GM12878 (cell line): ENCODE measurements around the gene TRIM9. TPM values are rescaled to one million over a fixed set of nuclear protein-coding genes. Genes with fewer than 3 reads are reported as not detected.

Experiments used
- ATAC-seq: fragments of 200-7000 bp; cut with Tn5 transposase; 3 replicates; pipeline ENCODE4 v1.9.1; 2020; ENCODE audit warnings: mild to moderate bottlenecking, moderate library complexity
- BruUV-seq: library from RNA; stranded (reverse); fragments of 400-500 nt; replicated peaks from 2 replicates; lab custom pipeline; 2021; lab: Mats Ljungman, UMichigan
- CTCF ChIA-PET: fragments of 300-600 bp; sonication (Branson Sonifier 250); formaldehyde crosslinking; extraction: SDS; loops from one replicate; lab custom pipeline; 2021; ENCODE audit warnings: inconsistent platforms; lab: Yijun Ruan, JAX
- POLR2A ChIA-PET: fragments of 350-600 bp; formaldehyde crosslinking; extraction: SDS; loops from one replicate; lab custom pipeline; 2021; ENCODE audit warnings: inconsistent platforms; lab: Charles Lee
- RAD21 ChIA-PET: fragments of 300-600 bp; sonication (Branson Sonifier 250); formaldehyde crosslinking; loops from one replicate; lab custom pipeline; 2023; ENCODE audit warnings: antibody characterized with exemption; ENCODE audit not compliant: unreplicated experiment; lab: Charles Lee
- SMC1A ChIA-PET: fragments of 300-600 bp; sonication (Branson Sonifier 250); formaldehyde crosslinking; loops from one replicate; lab custom pipeline; 2023; ENCODE audit not compliant: unreplicated experiment, uncharacterized antibody; lab: Charles Lee
- DNase-seq: peaks from one replicate; pipeline ENCODE4 v3.0.0-alpha.2; 2011; ENCODE audit warnings: low read depth, low spot score
- FAIRE-seq: peaks from 3 replicates; lab custom pipeline; 2011; peaks lifted over from hg19 to GRCh38; lab: Jason Lieb, UNC
- H2AFZ ChIP-seq: 2 replicates; pipeline ENCODE4 v1.6.0; 2011; ENCODE audit warnings: low read depth, low read length, control low read depth; ENCODE audit not compliant: control insufficient read depth
- H3K27ac ChIP-seq: 2 replicates; pipeline ENCODE4 v1.5.1; 2011; ENCODE audit warnings: control low read depth; ENCODE audit not compliant: control insufficient read depth, insufficient read depth
- H3K27me3 ChIP-seq, 2 experiments: replicated peaks in 1 of 2; 2 replicates each; pipeline versions ENCODE4 v1.6.0 to v1.6.1; 2011; ENCODE audit warnings: low read length in 1 of 2; ENCODE audit not compliant: control insufficient read depth in 2 of 2, insufficient read depth in 2 of 2
- H3K36me3 ChIP-seq, 2 experiments: 2 replicates each; pipeline ENCODE4 v1.5.1; 2011; ENCODE audit warnings: low read length in 1 of 2; ENCODE audit not compliant: control insufficient read depth in 2 of 2, insufficient read depth in 2 of 2
- H3K4me1 ChIP-seq: 2 replicates; pipeline ENCODE4 v1.6.1; 2011; ENCODE audit warnings: mild to moderate bottlenecking, low read length, moderate library complexity, mixed read lengths; ENCODE audit not compliant: control insufficient read depth, insufficient read depth
- H3K4me2 ChIP-seq: 2 replicates; pipeline ENCODE4 v1.6.0; 2011; ENCODE audit warnings: control low read depth; ENCODE audit not compliant: control insufficient read depth, insufficient read depth
- H3K4me3 ChIP-seq: fragments of 200-600 bp; sonication (generic); 2 replicates; pipeline ENCODE4 v1.5.1; 2016
- H3K79me2 ChIP-seq: 2 replicates; pipeline ENCODE4 v1.6.0; 2011; ENCODE audit warnings: low read length; ENCODE audit not compliant: control insufficient read depth, insufficient read depth
- H3K9ac ChIP-seq: 2 replicates; pipeline ENCODE4 v1.8.0; 2011; ENCODE audit warnings: low read length, control low read depth, mixed read lengths; ENCODE audit not compliant: control insufficient read depth, insufficient read depth
- H3K9me3 ChIP-seq: replicated peaks from 3 replicates; pipeline ENCODE4 v1.5.1; 2011; ENCODE audit warnings: mild to moderate bottlenecking, low read length; ENCODE audit not compliant: control insufficient read depth, insufficient read depth
- H4K20me1 ChIP-seq: 2 replicates; pipeline ENCODE4 v1.6.0; 2011; ENCODE audit not compliant: control insufficient read depth, insufficient read depth
- ATF2 ChIP-seq: IDR thresholded peaks from 2 replicates; pipeline ENCODE4 v1.6.1; 2012; ENCODE audit warnings: low read length, inconsistent platforms
- BACH1 ChIP-seq: fragments of 450-650 bp; IDR thresholded peaks from 2 replicates; pipeline ENCODE4 v1.6.1; 2017; ENCODE audit warnings: mild to moderate bottlenecking, borderline replicate concordance
- CTCF ChIP-seq, 3 experiments: IDR thresholded peaks in 2 of 3; conservative IDR thresholded peaks in 1 of 3; 2 replicates each; pipeline ENCODE4 v1.5.1; 2011; ENCODE audit warnings: low read depth in 3 of 3, low read length in 3 of 3, mild to moderate bottlenecking in 3 of 3, control low read depth in 2 of 3, moderate library complexity in 2 of 3, inconsistent platforms in 1 of 3, mixed read lengths in 1 of 3; ENCODE audit not compliant: control insufficient read depth in 2 of 3, insufficient read depth in 1 of 3; ENCODE audit errors: extremely low read depth in 1 of 3
- ESRRA ChIP-seq: IDR thresholded peaks from 2 replicates; pipeline ENCODE4 v1.6.1; 2012; ENCODE audit warnings: mild to moderate bottlenecking, low read length, improper control_type of control experiment
- HDAC6 ChIP-seq: fragments of 200-600 bp; sonication (generic); IDR thresholded peaks from one replicate; pipeline ENCODE4 v1.8.0; 2017; ENCODE audit warnings: antibody characterized with exemption; ENCODE audit not compliant: unreplicated experiment
- IKZF1 ChIP-seq: fragments of 450-650 bp; conservative IDR thresholded peaks from 2 replicates; pipeline ENCODE4 v1.6.1; 2017; ENCODE audit warnings: antibody characterized with exemption, mild to moderate bottlenecking
- JUND ChIP-seq: IDR thresholded peaks from 2 replicates; pipeline ENCODE4 v1.6.1; 2012; ENCODE audit warnings: low read depth, mild to moderate bottlenecking, low read length, improper control_type of control experiment, moderate library complexity
- MYC ChIP-seq: IDR thresholded peaks from 2 replicates; pipeline ENCODE4 v1.6.1; 2011; ENCODE audit warnings: mild to moderate bottlenecking, low read length, moderate library complexity, inconsistent platforms; ENCODE audit not compliant: insufficient read depth, insufficient replicate concordance, insufficient read length, severe bottlenecking
- PAX8 ChIP-seq: fragments of 450-650 bp; IDR thresholded peaks from 2 replicates; pipeline ENCODE4 v1.6.1; 2017; ENCODE audit warnings: mild to moderate bottlenecking, moderate library complexity
- PKNOX1 ChIP-seq: fragments of 450-650 bp; IDR thresholded peaks from 2 replicates; pipeline ENCODE4 v1.6.1; 2016; ENCODE audit warnings: mild to moderate bottlenecking
- POU2F2 ChIP-seq: IDR thresholded peaks from 3 replicates; pipeline ENCODE4 v1.6.1; 2011; ENCODE audit warnings: low read depth, mild to moderate bottlenecking, low read length, borderline replicate concordance
- RAD21 ChIP-seq: IDR thresholded peaks from 2 replicates; pipeline ENCODE4 v1.6.1; 2011; ENCODE audit warnings: mild to moderate bottlenecking, low read depth, low read length, moderate library complexity; ENCODE audit not compliant: insufficient read depth
- RAD51 ChIP-seq: fragments of 450-650 bp; IDR thresholded peaks from 2 replicates; pipeline ENCODE4 v1.6.1; 2016; ENCODE audit warnings: moderate library complexity, mild to moderate bottlenecking, inconsistent platforms
- RUNX3 ChIP-seq: IDR thresholded peaks from 2 replicates; pipeline ENCODE4 v1.6.1; 2012; ENCODE audit warnings: low read length, inconsistent platforms
- SMAD1 ChIP-seq: fragments of 450-650 bp; IDR thresholded peaks from 2 replicates; pipeline ENCODE4 v1.6.1; 2018; ENCODE audit warnings: mild to moderate bottlenecking, low read depth; ENCODE audit not compliant: partially characterized antibody
- SUZ12 ChIP-seq: fragments of 200-600 bp; sonication (generic); IDR thresholded peaks from one replicate; pipeline ENCODE4 v1.6.1; 2018; ENCODE audit warnings: antibody characterized with exemption, mild to moderate bottlenecking; ENCODE audit not compliant: unreplicated experiment
- whole genome bisulfite sequencing: methylation state at CpG from one replicate; pipeline ENCODE4 v1.1.6; 2016; ENCODE audit warnings: low lambda C conversion rate; ENCODE audit not compliant: insufficient replicate concordance, insufficient coverage; ENCODE audit errors: missing lambda C conversion rate; 5-methylcytosine and 5-hydroxymethylcytosine counted together
- in situ Hi-C: fragments of 300-500 bp; cut with MboI; formaldehyde crosslinking; loops from 9 replicates; pipeline ENCODE4 v1.14.3; 2018; ENCODE audit warnings: mixed read lengths
- intact Hi-C: fragments of 100-400 bp; cut with micrococcal nuclease; formaldehyde crosslinking; loops from one replicate; pipeline ENCODE4 v1.14.2; 2022; ENCODE audit not compliant: unreplicated experiment
- polyA plus RNA-seq, 11 experiments: library from polyadenylated mRNA; depleted of rRNA in 4 of 11; unstranded in 6 of 11; stranded (reverse) in 5 of 11; fragments of >200 nt; fragmentation: Nextera tagmentation in 4 of 11; fragmentation: Illumina TruSeq in 1 of 11; extraction: Ambion mirVana in 4 of 11; extraction: Trizol in 1 of 11; gene quantifications; 1 replicate in 1 of 11; 2 replicates in 10 of 11; pipeline versions ENCODE4 v1.2.1 to v1.2.3, GENCODE V29; 2011 to 2016; ENCODE audit warnings: inconsistent platforms in 2 of 11, missing spikeins in 2 of 11, low read depth in 1 of 11
- total RNA-seq, 4 experiments: library from RNA; depleted of rRNA in 3 of 4; stranded (reverse); fragments of >200 nt in 3 of 4; fragmentation: Illumina TruSeq in 1 of 4; extraction: Trizol in 1 of 4; gene quantifications; 2 replicates each; pipeline versions ENCODE4 v1.2.1 to v1.2.3, GENCODE V29; 2013 to 2021

Gene TRIM9
- total and polyA plus RNA-seq, 10 of the 15 experiments (the other 5 are each of a cell fraction or from before 2014, with no cell fraction given) = 0.04 to 0.18 (median 0.11) TPM; not detected in 2

GRCh38 chr14:51093371-51094281 lies 1.3 kb downstream of the TRIM9 start:
- ATAC-seq = peak; percentile 24; the same call in 2 of the 3 replicates
- intact Hi-C loops = no loop called here
- Histone ChIP-seq H3K27ac (no peak overlapping the region), H3K79me2 (no peaks in the 10 kb centered on the region), H3K9ac (no peak overlapping the region), H4K20me1 (no peaks in the 10 kb centered on the region)
- CTCF ChIA-PET = no interaction called here
- 28% methylated on average over 50 of the region's 68 CpGs for WGBS
- FAIRE-seq = no peak
- no peak for TF ChIP-seq RUNX3
- TF ChIP-seq BACH1 = no peak
- no peak for TF ChIP-seq IKZF1
- TF ChIP-seq PAX8 = no peak
- TF ChIP-seq POU2F2 = no peak
- no peak for TF ChIP-seq JUND
- no peak for TF ChIP-seq ATF2
- TF ChIP-seq SMAD1 = no peak
- peak; percentile 27 for TF ChIP-seq HDAC6
- TF ChIP-seq RAD21 = 0 out of 2 replicates have a peak, but pooled peaks have one; percentile 20
- no peak for TF ChIP-seq MYC
- no peak for TF ChIP-seq RAD51
- TF ChIP-seq CTCF (IDR thresholded peaks at IDR 0.05 in 2 of 3, conservative IDR thresholded peaks at IDR 0.05 in 1 of 3; ENCODE audit: control insufficient read depth in 2 of 3, extremely low read depth in 1 of 3, insufficient read depth in 1 of 3, low read depth in 3 of 3, low read length in 3 of 3) = peak; percentile 12 to 50 (median 34)
- TF ChIP-seq SUZ12 = peak; percentile 39
- no peak for TF ChIP-seq ESRRA
- TF ChIP-seq PKNOX1 = no peak
- TF ChIP-seq, all 136 proteins: peak for 4
- in situ Hi-C loops = no loop called here
- DNase-seq = no peak
- Histone ChIP-seq H3K9me3 (no peaks in the 10 kb centered on the region), H3K4me2 (peak overlapping the region; percentile 99), H2AFZ (peak overlapping the region; percentile 7), H3K4me3 (peak overlapping the region; percentile 67; the same call in 1 of the 2 replicates), H3K4me1 (peaks cover 16% of the 10 kb centered on the region), H3K36me3 (no peaks in the 10 kb centered on the region), H3K27me3 (peaks cover 16 to 20% of the 10 kb centered on the region in 2 experiments)
- no TSS peak for BruUV-seq
- ChIA-PET SMC1A (no interaction called here), RAD21 (no interaction called here), POLR2A (no interaction called here)
